IPS DF 4.7 (cell line): ENCODE data around the gene EP400.

Experiments
- DNase-seq: peaks from one replicate; pipeline ENCODE4 v3.0.0-alpha.2; 2013; ENCODE audit warnings: low spot score; ENCODE audit errors: extremely low read depth

Gene EP400

DNA sequence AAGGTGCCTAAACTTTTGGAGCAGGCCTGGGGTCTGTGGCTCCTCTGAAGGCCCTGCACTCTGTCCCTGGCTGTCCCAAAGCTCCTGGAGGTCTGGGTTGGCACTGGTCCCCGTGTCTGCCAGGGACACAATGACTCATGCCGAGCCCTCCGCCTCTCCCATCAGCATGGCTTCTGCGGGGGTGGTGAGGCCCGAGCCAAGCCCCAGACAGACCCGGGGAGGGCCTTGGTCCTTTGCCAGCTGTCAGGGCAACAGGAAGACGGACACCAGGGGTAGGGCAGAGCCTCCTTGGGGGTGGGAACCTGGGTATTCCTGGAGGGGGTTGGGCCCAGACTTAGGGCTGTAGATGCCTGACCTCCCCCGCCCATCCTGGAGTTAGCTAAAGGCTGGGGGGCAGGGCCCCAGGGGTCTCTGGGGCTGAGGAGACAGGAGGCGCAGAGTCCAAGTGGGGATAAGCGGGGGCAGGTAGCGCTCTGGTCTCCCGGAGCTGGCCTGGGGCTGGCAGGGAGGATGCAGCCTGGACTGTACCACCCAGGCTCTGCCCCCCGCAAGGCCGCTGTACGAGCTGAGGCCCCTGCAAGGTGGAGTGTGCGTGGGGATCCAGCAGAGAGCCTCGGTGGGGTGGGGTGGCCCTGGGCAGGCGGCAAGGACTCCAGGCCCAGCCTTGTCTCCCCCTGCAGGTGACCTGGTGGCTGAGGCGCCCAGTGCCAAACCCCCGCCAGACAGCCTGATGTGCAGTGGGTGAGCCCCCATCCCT lies 37.0 kb upstream of the EP400 start:
- no peak for DNase-seq

DNA sequence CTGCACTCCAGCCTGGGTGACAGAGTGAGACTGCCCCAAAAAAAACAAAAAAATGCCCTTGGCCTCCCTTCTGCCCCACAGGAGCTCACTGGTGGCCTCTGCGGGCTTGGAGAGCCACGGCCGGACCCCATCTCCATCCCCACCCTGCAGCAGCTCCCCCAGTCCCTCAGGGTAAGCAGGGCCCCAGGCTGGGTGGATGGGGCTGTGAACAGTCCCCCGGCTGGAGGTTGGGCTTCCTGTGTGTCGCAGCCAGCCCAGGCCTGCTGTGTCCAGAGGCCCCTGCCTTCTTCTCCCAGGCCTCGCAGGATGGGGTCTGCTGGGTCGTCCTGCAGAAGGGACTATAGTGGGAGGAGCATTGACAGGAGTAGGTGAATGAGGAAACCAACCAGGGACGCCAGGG lies 36.1 kb upstream of the EP400 start:
- no peak for DNase-seq

DNA sequence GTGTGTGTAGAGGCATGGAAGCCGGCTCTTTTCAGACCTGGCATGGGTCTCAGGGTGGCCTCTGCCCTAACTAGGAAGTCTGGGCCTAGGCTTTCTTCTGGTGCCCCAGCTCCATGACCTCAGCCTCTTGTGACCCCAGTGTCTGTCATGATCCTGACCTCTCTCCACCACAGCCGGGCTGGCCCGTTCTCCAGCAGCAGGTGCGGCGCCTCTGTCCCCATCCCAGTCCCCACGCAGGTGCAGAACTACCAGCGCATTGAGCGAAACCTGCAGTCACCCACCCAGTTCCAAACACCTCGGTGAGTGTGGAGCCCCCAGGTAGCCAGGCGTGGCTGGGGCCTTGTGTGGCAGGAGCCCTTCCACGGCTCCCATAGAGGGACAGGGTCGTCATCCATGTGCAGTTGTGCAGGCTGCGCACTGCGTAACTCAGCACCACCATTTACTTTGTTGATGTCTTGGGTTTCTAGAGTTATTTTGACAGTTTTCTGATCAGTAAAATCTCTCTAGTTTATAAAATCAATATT lies 35.5 kb upstream of the EP400 start:
- no peak for DNase-seq

DNA sequence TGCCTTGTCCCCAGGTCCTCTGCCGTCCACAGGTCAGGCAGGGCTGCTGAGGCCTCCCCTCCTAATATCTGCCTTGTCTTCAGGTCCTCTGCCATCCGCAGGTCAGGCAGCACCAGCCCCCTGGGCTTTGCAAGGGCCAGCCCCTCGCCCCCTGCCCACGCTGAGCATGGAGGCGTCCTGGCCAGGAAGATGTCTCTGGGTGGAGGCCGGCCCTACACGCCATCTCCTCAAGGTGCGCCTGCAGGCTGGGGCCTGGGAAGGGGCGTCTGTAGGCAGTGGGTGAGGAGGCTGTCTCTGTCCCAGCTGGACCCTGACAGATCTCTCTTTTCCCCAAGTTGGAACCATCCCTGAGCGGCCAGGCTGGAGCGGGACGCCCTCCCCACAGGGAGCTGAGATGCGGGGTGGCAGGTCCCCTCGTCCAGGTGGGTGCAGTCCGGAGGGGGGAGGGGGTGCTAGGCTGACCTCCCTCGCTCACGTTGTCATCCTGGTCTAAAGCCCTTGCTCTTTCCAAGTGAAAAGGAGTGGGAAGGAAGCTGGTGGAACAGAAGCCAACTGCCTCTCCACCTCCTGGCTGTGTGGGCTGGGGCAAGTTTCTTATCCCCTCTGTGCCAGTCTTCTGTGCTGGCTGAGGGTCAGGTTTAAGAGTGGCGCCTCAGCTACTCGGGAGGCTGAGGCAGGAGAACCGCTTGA lies 34.6 kb upstream of the EP400 start:
- DNase-seq, result no peak

DNA sequence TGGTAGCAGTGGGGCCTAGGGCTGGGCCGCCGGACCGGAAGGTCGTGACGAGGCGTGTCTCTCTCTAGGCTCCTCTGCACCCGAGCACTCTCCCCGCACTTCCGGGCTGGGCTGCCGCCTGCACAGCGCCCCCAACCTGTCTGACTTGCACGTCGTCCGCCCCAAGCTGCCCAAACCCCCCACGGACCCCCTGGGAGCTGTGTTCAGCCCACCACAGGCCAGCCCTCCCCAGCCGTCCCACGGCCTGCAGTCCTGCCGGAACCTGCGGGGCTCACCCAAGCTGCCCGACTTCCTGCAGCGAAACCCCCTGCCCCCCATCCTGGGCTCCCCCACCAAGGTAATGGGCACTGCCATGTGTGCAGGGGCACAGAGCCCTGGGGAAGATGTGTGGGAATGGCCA lies 33.9 kb upstream of the EP400 start:
- no peak for DNase-seq

DNA sequence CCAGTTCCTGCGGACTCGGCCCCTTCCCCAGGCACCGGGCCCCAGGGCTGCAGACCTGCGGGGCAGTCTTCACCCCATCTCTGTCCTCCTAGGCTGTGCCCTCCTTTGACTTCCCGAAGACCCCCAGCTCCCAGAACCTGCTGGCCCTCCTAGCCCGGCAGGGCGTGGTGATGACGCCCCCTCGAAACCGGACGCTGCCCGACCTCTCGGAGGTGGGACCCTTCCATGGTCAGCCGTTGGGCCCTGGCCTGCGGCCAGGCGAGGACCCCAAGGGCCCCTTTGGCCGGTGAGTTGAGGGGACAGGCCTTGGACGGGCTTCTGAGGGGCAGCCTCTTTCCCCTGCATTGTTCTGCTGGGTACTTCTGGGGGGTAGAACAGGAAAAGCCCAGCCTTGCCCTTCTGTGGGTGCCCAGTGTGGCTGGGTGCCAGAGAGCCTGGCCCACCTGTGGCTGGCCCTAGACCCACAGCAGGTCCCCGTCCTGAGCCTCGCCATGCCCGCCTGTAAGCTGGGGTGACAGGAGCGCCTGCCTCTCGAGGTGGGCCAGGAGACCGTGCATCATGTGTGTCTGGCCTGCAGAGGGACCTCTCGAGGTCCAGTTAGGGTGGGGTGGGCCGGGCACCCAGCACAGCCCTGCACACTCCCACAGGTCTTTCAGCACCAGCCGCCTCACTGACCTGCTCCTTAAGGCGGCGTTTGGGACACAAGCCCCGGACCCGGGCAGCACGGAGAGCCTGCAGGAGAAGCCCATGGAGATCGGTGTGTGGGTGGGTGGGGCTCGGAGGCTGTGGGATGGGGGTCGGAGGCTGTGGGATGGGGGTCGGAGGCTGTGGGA lies 33.2 kb upstream of the EP400 start:
- DNase-seq, result no peak

DNA sequence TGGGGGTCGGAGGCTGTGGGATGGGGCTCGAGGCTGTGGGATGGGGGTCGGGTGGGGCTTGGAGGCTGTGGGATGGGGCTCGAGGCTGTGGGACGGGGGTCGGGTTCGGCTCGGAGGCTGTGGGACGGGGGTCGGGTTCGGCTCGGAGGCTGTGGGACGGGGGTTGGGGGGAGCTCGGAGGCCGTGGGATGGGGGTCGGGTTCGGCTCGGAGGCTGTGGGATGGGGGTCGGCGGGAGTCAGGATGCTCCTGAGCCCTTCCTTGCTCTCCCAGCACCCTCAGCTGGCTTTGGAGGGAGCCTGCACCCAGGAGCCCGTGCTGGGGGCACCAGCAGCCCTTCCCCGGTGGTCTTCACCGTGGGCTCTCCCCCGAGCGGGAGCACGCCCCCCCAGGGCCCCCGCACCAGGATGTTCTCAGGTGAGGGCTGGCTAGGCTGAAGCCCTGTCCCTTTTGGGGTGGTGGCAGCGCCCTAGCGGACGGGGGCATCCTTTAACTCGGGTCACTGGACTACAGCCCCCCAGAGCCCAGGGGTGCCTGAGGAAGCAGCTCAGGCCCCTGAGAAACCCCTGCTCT lies 32.5 kb upstream of the EP400 start:
- DNase-seq, result no peak

DNA sequence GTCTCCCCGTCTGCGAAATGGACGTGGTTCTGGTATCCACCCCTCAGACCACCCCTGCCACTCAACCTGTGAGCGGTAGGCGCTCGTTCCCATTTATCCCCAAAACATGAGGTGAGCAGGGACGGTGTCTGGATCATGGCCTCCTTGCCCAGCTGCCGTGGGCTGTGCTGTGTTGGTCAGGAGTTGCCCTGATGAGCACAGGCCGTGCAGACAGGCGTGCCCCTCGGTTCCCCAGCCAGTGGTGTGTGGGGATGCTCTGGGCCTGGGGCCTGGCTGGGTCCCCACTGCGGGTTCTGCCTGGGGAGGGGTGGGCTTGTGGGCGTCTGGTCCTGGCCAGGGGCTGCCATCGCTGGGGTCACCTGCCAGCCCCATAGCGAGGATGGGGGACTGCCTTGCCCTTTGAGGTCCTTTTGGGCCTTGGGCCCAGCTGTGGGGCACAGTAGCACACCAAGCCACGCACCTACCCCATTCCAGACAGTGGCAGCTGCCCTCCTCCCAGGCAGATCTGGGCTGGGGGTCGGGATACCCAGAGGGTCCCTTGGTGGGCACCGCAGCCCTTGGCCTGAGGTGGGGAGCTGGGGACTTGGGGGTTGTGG lies 31.9 kb upstream of the EP400 start:
- DNase-seq, result no peak

DNA sequence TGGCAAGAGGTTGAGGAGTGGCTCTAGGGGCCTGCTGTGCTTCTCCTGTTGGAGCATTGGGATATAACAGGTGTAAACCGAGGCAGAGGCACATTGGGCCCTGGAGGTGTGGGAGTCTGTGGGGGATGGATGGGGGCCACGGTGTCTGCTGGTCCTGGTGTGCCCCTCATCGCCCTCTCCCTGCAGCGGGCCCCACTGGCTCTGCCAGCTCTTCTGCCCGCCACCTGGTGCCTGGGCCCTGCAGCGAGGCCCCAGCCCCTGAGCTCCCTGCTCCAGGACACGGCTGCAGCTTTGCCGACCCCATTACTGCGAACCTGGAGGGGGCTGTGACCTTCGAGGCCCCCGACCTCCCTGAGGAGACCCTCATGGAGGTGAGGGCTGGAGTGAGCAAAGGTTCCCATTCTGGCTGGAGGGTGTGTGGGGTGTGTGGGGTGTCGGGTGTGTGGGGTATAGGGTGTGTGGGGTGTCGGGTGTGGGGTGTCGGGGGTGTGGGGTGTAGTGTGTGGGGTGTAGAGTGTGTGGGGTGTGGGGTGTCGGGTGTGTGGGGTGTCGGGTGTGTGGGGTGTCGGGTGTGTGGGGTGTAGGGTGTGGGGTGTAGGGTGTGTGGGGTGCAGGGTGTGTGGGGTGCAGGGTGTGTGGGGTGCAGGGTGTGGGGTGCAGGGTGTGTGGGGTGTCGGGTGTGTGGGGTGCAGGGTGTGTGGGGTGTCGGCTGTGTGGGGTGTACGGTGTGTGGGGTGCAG lies 31.3 kb upstream of the EP400 start:
- no peak for DNase-seq

DNA sequence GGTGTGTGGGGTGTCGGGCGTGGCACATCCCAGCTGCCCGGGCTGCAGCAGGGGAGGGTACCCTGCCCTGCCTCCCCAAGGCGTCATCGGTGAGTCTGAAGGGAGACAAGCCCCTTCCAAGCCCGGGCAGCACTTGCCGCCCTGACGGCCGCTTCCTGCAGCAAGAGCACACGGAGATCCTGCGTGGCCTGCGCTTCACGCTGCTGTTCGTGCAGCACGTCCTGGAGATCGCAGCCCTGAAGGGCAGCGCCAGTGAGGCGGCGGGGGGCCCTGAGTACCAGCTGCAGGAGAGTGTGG lies 30.7 kb upstream of the EP400 start:
- DNase-seq, result no peak

DNA sequence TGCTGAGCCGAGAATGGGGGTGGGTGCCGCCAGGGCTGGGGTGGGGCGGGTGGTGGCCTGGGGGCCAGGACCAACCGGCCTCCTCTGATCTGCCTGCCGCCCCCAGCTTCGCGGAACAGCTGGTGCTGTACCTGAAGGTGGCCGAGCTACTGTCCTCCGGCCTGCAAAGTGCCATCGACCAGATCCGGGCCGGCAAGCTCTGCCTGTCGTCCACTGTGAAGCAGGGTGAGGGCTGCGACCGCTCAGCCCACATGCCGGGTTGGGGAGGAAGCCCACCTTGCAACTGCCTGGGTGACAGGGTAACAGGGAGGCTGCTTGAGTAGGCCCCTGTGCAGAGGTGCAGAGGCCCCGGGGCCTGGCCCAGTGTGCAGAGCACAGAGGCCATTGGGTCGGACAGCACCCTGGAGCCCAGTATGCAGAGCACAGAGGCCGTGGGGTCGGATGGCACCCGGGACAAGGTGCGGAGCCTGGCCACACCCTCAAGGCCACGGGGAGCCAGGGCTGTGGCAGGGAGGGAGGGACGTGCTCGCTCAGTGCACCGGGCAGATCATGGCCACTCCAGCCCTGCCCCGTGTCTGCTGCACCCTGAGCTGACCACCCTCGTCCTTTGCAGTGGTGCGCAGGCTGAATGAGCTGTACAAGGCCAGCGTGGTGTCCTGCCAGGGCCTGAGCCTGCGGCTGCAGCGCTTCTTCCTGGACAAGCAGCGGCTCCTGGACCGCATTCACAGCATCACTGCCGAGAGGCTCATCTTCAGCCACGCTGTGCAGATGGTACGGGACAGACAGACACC lies 30.2 kb upstream of the EP400 start:
- DNase-seq, result no peak

DNA sequence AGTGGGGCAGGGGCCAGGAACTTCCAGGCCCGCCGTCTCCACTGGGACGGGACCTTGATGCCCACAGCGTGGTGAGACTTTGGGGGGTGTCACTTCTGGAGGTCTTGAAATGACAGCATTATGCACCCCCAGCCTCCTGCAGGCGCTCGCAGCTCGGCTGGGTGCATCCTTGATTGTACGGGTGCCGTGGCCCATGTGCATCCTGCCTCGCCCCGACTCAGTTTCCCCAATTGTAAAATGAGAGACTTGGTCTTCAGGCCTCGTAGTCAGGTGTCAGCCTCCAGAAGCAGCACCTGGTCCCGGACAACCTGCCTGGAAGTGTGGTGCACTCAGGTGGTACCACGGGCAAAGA lies 29.6 kb upstream of the EP400 start:
- DNase-seq, result no peak

DNA sequence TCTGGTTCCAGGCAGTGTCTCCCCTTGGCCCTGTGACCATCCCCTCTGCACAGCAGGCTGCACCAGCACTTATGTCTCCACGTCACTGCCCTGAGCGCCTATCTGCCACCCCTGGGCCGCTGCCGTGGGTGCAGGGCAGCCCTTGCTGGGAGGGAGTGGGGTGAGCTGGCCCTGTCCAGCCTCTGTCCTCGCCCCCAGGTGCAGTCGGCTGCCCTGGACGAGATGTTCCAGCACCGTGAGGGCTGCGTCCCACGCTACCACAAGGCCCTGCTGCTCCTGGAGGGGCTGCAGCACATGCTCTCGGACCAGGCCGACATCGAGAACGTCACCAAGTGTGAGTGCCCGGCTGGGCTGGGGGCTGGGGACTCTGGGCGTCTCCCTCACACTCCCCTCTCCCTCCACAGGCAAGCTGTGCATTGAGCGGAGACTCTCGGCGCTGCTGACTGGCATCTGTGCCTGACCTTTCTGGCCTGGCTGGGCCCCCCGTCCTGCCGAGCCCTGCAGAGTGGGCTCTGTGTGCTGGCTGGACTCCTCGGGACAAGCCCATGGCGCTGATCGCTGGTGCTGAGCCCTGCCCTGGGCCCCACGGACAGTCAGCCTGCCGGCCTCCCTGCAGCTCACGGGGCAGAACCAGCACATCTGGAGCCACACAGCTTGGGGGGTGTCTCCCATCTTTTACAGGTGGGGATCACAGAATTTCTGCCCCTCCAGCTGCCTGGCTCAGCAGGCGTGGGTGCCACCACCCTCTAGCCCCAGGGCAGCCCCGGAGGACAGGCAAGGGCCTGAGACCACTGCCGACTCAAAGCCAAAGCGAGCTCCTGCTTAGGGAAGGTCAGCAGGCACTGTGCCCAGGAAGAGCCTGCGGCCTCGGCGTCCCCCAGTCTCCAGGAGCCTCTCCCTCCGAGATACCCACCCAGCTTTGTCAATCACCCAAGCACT lies 28.6 kb upstream of the EP400 start:
- DNase-seq, result no peak

DNA sequence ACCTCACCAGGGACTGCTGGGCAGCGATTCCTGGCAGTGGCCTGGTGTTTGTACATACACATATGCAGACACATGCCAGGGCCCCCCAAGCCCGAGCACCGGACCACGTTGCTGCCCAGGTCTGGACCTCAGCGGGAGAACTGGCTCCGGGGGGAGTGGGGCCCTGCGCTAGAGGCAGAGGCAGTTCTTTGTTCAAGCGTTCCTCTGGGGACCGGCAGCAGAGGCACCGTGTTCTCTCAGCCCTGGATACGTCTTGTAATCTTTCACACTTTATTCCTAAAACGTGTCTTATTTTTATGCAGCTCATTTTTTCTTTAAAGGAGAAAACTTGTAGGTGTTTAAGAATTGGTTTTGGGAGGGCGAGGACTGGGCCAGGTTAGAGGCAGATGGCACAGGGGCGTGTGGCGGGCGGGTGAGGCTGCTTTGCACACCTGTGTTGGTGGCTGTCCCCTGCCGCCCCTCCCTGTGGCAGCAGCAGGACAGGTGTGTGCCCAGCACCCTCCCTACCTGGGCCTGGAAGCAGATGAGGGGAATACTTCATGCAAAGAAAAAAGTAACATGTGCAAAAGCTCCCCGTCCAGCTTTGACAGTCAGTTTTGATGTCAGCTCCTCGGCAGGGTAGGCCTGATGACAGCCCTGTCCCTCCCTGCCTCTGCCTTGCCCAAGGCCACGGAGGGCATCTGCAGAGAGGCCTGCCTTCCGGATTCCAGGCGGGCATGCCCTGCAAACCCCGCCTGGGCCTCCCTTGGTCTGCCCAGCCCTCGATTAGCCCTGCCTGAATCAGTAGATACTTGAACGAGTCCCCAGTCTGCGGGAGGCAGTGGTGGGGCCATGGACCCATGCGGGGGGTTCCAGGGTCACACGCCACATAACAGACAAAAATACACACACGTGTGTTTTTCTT lies 27.6 kb upstream of the EP400 start:
- no peak for DNase-seq

DNA sequence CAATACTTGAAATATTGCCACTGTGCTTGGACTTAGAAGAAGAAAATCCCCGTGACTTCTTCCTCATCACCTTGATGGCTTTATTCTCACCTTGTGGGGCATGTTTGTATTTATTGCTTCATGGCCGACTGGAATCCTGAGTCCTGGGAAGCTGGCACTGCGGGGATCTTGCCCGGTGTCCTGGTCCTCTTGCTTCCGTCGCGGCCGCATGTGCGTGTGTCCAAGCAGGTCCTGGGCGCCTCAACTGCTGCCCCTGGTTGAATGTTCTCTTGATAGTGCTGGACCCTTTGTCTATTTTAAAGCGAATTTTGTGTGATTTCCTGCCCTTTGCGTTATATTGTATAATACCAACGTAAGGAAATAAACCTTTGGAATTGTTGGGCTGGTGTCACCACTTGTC lies 27.0 kb upstream of the EP400 start:
- DNase-seq, result no peak

DNA sequence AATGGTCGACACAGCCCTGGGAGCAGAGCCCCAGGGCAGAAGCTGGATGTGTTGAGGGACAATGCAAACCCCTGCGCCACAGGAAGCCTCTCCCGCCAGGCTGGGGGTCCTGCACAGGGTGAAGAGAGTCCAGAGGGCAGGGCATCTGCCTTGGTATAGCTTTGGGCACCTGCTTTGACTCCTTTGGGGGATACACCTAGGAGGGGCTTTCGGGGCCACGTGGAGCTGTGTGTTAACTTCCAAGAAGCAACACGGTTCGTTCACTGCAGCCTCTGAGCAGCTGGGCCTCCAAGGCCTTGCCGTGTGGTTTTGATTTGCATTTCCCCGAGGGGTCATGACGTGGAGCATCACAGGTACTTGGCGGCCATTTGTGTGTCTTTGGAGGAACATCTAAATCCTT lies 26.5 kb upstream of the EP400 start:
- DNase-seq, result no peak

DNA sequence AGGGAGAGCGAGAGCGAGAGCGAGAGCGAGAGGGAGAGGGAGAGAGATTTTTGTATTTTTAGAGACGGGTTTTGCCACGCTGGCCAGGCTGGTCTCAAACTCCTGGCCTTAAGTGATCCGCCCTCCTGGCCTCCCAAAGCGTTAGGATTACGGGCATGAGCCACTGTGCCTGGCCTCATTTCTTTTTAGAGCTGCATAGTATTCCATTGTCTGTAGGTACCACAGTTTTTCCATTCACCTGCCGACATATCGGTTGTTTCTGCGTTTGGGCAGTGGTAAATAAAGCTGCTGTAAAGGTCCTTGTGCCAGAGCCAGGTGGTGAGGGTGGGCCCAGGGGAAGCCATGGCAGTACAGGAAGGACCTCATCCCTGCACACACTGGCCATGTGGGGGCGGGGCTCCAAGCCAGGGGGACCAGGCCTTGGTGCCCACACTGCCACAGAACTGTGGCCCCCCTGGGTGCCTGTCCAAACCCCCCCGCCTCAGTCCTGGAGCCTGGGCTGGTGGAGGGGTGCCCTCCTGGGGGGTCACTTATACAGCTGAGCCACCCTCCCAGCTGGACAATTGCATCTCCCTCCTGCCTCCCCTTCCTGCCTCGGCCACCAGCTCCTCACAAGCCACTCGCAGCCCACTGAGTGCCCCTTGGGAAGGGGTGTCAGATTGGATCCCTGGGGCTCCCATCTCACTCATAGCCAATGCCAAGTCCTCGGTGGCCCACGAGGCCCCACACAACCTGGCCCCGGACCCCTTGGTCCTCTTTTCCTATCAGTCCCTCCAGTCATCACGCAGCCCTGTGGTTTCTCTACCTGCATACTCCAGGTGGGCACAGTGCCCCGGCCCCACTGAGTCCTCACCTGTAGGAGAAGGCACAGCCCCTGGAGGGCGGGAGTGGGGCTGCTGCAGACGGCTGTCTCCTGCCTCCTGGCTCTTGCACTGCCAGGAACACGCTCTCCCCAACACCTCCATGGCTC lies 22.3 kb upstream of the EP400 start:
- DNase-seq, result no peak
